Psoas muscle (tissue), 8 donors: Measurements from ENCODE around the gene FAS. TPM values are rescaled to one million over a fixed set of nuclear protein-coding genes. Genes with fewer than 3 reads are reported as not detected.

Source experiments
- ATAC-seq, 4 donors: fragments of 200-7000 bp; cut with Tn5 transposase; one replicate each; pipeline ENCODE4 v1.9.1; 2020; ENCODE audit warnings: moderate library complexity in 3 of 4, mild to moderate bottlenecking in 2 of 4
- DNase-seq, 2 donors: peaks; one replicate each; pipeline ENCODE4 v3.0.0-alpha.2; 2020
- H3K27ac ChIP-seq: fragments of 200-600 bp; one replicate; pipeline ENCODE4 v1.8.0; 2022
- H3K27me3 ChIP-seq, 3 donors: fragments of 200-600 bp in 1 of 3; one replicate each; pipeline versions ENCODE4 v1.6.1 to v1.8.0; 2013 to 2022; ENCODE audit warnings: low read length in 2 of 3, mild to moderate bottlenecking in 2 of 3, moderate library complexity in 1 of 3; ENCODE audit not compliant: insufficient read depth in 3 of 3
- H3K36me3 ChIP-seq, 2 donors: fragments of 200-600 bp in 1 of 2; one replicate each; pipeline versions ENCODE4 v1.6.1 to v1.8.0; 2013 to 2022; ENCODE audit warnings: low read depth in 1 of 2, mild to moderate bottlenecking in 1 of 2, moderate library complexity in 1 of 2; ENCODE audit not compliant: insufficient read depth in 1 of 2
- H3K4me1 ChIP-seq: fragments of 200-600 bp; one replicate; pipeline ENCODE4 v1.8.0; 2022
- H3K4me3 ChIP-seq: fragments of 200-600 bp; one replicate; pipeline ENCODE4 v1.8.0; 2022; ENCODE audit warnings: mild to moderate bottlenecking
- H3K9me3 ChIP-seq: fragments of 200-600 bp; one replicate; pipeline ENCODE4 v1.8.0; 2022
- CTCF ChIP-seq: fragments of 200-600 bp; IDR thresholded peaks from one replicate; pipeline ENCODE4 v1.8.0; 2022; ENCODE audit warnings: antibody characterized with exemption
- WGBS, 3 donors: extraction: QIAGEN DNeasy Blood & Tissue Kit; methylation state at CpG; one replicate each; pipeline versions ENCODE4 v1.1.6 to v1.1.7; 2013; 5-methylcytosine and 5-hydroxymethylcytosine counted together
- intact Hi-C, 2 donors: fragments of 100-400 bp; cut with DNase I; formaldehyde crosslinking; loops; one replicate each; pipeline versions ENCODE4 v1.11.0 to v1.14.2; 2022
- polyA plus RNA-seq, 3 donors: library from polyadenylated mRNA; stranded (reverse); fragments of 200-250 nt; gene quantifications; one replicate each; pipeline ENCODE4 v1.2.3, GENCODE V29; 2013
- total RNA-seq, 4 donors: library from RNA; stranded (reverse); fragmentation: NEBNext Ultra II Directional in 2 of 4; extraction: Animal tissue kit (Norgen Biotek cat#: 25700) in 2 of 4; gene quantifications; one replicate each; pipeline versions ENCODE4 v1.2.1 to v1.2.4, GENCODE V29; 2021 to 2023
- donor health status: healthy with polysubstance abuse.
- donor health status: DM: no; HTN: no; CAD: no; lungs with moderate emphysema.
- donor health status: Bipolar disorder and iron deficiency.
- donor health status: healthy.
- donor health status: DM: yes; HTN: yes; CAD: no.
- donor health status: DM: no; HTN: no; CAD: no.
- donor health status: DM: no; HTN: no; CAD: no.
- donor health status: DM: yes; HTN: yes; CAD: no.

Gene FAS
- total and polyA plus RNA-seq, 7 donors, result 1.1 to 3.8 (median 1.6) TPM

- no peak for ATAC-seq
- Histone ChIP-seq H3K4me3 (no peak overlapping the region), H3K4me1 (no peaks in the 10 kb centered on the region), H3K27ac (no peak overlapping the region), H3K27me3 (no peaks in the 10 kb centered on the region), H3K36me3 (no peaks in the 10 kb centered on the region), H3K9me3 (no peaks in the 10 kb centered on the region)
- TF ChIP-seq CTCF, result no peak
- no peak for DNase-seq
- 68 to 70% (median 70%) methylated on average over 5 of the region's 5 CpGs for WGBS, 3 donors
- intact Hi-C loops, result no loop called here
These were observed 63.0 kb downstream of the FAS start for GRCh38 chr10:89053555-89053954.

- Histone ChIP-seq H3K4me1 (no peaks in the 10 kb centered on the region), H3K27me3 (no peaks in the 10 kb centered on the region), H3K4me3 (no peak overlapping the region), H3K9me3 (no peaks in the 10 kb centered on the region), H3K27ac (no peak overlapping the region), H3K36me3 (no peaks in the 10 kb centered on the region)
- intact Hi-C loops, result no loop called here
- ATAC-seq, result no peak
- no peak for DNase-seq
- TF ChIP-seq CTCF, result no peak
- WGBS, 3 donors, result 33 to 44% (median 37%) methylated on average over 5 of the region's 5 CpGs
These were observed 64.6 kb downstream of the FAS start for GRCh38 chr10:89055159-89055558.

- no peak overlapping the region for H3K27ac ChIP-seq
- H3K36me3 ChIP-seq, result no peaks in the 10 kb centered on the region
- no peaks in the 10 kb centered on the region for H3K9me3 ChIP-seq
- H3K4me1 ChIP-seq, result no peaks in the 10 kb centered on the region
- H3K4me3 ChIP-seq, result no peak overlapping the region
- 5 to 9% (median 7%) methylated on average over 1 of the region's 1 CpG for WGBS, 3 donors
- intact Hi-C loops, result no loop called here
- no peak for TF ChIP-seq CTCF
- no peak for ATAC-seq
- H3K27me3 ChIP-seq, result no peaks in the 10 kb centered on the region
- DNase-seq, result peak; percentile 28 to 62
These were observed 72.3 kb downstream of the FAS start for GRCh38 chr10:89062861-89063260.

GRCh38 chr10:89063465-89063864 is 72.9 kb downstream of the FAS start:
- WGBS, 3 donors, result 59 to 68% (median 62%) methylated on average over 2 of the region's 2 CpGs
- ATAC-seq, result no peak

More at GRCh38 chr10:89063465-89063864, 72.9 kb downstream of the FAS start:
- no peak overlapping the region for H3K27ac ChIP-seq
- no peak overlapping the region for H3K4me3 ChIP-seq
- no peaks in the 10 kb centered on the region for H3K4me1 ChIP-seq
- H3K9me3 ChIP-seq, result no peaks in the 10 kb centered on the region
- H3K36me3 ChIP-seq, result no peaks in the 10 kb centered on the region
- H3K27me3 ChIP-seq, result no peaks in the 10 kb centered on the region
- no peak for TF ChIP-seq CTCF
- intact Hi-C loops, result no loop called here
- DNase-seq, result no peak
